ENCODE data around the gene HMOX2.

Gene HMOX2

DNA sequence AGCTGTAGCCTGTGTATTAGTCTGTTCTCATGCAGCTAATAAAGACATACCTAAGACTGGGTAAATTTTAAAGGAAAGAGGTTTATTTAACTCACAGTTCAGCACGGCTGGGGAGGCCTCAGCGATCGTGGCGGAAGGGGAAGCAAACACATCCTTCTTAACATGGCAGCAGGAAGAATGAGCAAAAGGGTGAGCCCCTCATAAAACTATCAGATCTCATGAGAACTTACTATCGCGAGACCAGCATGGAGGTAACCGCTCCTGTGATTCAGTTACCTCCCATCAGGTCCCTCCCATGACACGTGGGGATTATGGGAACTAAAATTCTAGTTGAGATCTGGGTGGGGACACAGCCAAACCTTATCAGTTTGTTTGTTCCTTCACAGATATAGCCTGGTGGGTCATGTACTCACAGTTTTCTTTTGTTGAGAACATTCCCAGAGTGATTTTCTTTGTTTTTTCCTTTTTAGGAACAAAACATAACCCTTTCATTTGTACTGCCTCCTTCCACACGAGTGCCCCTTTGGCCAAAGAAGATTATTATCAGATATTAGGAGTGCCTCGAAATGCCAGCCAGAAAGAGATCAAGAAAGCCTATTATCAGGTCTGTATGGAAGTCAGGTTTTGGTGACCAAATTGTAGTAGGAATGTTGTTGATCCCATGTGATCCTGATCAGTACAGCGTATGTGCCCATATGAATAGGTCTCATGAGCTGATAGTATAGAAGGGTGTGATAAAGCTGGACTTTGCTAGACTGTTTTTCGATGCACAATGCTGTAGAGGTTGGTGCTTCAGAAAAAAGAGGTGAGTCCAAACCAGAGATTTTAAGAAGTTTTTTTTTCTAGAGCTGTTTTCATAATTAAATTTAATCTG, 42.0 kb upstream of the HMOX2 start:
- H3K27ac ChIP-seq (ENCODE audit: extremely low read depth, low read depth, low read length) = no peak overlapping the region
- CTCF ChIA-PET = interaction anchor here (0.6 to 0.7 kb wide), 2 partner anchors 64 to 73 kb away, joined by 4 to 5 read pairs; no protein-coding TSS in a partner anchor
- no peaks in the 10 kb centered on the region for H3K9me3 ChIP-seq (ENCODE audit: control insufficient read depth, insufficient read depth, low read depth, low read length)
- POLR2A ChIA-PET = no interaction called here
- no peak for TF ChIP-seq FEZF1 (tag by site-specific recombination; IDR thresholded peaks at IDR 0.05)
- TF ChIP-seq, protein P1, sequence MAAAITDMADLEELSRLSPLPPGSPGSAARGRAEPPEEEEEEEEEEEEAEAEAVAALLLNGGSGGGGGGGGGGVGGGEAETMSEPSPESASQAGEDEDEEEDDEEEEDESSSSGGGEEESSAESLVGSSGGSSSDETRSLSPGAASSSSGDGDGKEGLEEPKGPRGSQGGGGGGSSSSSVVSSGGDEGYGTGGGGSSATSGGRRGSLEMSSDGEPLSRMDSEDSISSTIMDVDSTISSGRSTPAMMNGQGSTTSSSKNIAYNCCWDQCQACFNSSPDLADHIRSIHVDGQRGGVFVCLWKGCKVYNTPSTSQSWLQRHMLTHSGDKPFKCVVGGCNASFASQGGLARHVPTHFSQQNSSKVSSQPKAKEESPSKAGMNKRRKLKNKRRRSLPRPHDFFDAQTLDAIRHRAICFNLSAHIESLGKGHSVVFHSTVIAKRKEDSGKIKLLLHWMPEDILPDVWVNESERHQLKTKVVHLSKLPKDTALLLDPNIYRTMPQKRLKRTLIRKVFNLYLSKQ (tag by site-specific recombination; IDR thresholded peaks at IDR 0.05; ENCODE audit: borderline replicate concordance) = no peak
- no peaks in the 10 kb centered on the region for H3K4me1 ChIP-seq (ENCODE audit: control insufficient read depth, insufficient read depth, low read length)
- no peak overlapping the region for H3K4me3 ChIP-seq (ENCODE audit: low read depth, low read length)
- peaks cover 41 to 69% of the 10 kb centered on the region in 2 experiments for H3K36me3 ChIP-seq (ENCODE audit: control insufficient read depth in 2 of 2, insufficient read depth in 1 of 2, low read length in 2 of 2)

DNA sequence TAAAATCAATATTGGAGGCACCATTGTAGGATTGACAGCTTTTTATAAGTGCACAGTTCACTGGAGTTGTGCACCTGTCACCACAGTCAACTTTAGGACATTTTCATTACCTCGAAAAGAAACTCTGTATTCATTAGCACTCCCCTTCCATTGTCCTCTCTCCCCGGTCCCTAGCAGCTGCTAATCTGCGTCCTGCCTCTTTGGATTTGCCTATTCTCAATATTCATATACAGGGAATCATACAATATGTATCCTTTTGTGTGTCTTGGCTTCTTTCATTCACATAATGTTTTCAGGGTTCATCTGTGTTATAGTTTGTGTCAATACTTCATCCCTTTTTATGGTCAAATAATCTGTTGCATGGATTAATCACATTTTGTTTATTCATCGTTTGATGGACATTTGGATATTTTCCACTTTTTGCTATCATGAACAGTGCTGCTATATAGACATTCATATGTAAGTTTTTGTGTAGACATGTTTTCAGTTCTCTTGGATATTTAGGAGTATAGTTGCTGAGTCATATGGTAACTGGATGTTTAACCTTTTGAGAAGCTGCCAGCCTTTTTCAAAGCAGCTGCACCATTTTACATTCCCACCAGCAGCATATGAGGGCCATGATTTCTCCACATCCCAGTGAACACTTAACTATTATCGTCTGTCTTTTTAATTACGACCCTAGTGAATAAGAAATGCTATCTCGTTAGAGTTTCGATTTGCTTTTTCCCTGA, 40.7 kb upstream of the HMOX2 start:
- no peak for TF ChIP-seq ZFP69B (tag by site-specific recombination; IDR thresholded peaks at IDR 0.05)
- TF ChIP-seq, protein P2, sequence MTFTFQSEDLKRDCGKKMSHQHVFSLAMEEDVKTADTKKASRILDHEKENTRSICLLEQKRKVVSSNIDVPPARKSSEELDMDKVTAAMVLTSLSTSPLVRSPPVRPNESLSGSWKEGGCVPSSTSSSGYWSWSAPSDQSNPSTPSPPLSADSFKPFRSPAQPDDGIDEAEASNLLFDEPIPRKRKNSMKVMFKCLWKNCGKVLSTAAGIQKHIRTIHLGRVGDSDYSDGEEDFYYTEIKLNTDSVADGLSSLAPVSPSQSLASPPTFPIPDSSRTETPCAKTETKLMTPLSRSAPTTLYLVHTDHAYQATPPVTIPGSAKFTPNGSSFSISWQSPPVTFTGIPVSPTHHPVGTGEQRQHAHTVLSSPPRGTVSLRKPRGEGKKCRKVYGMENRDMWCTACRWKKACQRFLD (tag by site-specific recombination; IDR thresholded peaks at IDR 0.05) = no peak
- TF ChIP-seq, protein P3, sequence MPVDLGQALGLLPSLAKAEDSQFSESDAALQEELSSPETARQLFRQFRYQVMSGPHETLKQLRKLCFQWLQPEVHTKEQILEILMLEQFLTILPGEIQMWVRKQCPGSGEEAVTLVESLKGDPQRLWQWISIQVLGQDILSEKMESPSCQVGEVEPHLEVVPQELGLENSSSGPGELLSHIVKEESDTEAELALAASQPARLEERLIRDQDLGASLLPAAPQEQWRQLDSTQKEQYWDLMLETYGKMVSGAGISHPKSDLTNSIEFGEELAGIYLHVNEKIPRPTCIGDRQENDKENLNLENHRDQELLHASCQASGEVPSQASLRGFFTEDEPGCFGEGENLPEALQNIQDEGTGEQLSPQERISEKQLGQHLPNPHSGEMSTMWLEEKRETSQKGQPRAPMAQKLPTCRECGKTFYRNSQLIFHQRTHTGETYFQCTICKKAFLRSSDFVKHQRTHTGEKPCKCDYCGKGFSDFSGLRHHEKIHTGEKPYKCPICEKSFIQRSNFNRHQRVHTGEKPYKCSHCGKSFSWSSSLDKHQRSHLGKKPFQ (tag by site-specific recombination; IDR thresholded peaks at IDR 0.05) = no peak
- TF ChIP-seq, protein P4, sequence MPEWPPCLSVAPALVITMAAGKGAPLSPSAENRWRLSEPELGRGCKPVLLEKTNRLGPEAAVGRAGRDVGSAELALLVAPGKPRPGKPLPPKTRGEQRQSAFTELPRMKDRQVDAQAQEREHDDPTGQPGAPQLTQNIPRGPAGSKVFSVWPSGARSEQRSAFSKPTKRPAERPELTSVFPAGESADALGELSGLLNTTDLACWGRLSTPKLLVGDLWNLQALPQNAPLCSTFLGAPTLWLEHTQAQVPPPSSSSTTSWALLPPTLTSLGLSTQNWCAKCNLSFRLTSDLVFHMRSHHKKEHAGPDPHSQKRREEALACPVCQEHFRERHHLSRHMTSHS (tag by site-specific recombination; IDR thresholded peaks at IDR 0.05) = no peak
- no peak overlapping the region for H3K27ac ChIP-seq (ENCODE audit: extremely low read depth, low read depth, low read length)
- H3K36me3 ChIP-seq (ENCODE audit: control insufficient read depth in 2 of 2, insufficient read depth in 1 of 2, low read length in 2 of 2) = peaks cover 48 to 75% of the 10 kb centered on the region in 2 experiments
- H3K4me3 ChIP-seq (ENCODE audit: low read depth, low read length) = no peak overlapping the region
- no peaks in the 10 kb centered on the region for H3K4me1 ChIP-seq (ENCODE audit: control insufficient read depth, insufficient read depth, low read length)
- H3K9me3 ChIP-seq (ENCODE audit: control insufficient read depth, insufficient read depth, low read depth, low read length) = no peaks in the 10 kb centered on the region
- POLR2A ChIA-PET = no interaction called here
- CTCF ChIA-PET = no interaction called here

DNA sequence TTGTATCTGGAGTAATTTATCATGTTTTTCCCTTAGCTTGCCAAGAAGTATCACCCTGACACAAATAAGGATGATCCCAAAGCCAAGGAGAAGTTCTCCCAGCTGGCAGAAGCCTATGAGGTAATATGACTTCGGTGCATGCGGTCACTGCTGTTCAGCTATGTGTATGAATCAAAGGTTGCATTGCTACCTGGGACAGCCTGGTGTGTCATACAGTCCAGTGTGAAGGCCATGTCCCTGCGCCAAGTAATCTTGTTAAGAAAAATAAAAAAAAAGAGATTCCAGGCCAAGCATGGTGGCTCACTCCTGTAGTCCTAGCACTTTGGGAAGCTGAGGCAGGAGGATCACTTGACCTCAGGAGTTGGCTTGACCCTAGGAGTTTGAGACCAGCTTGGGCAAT, 38.8 kb upstream of the HMOX2 start:
- Histone ChIP-seq H3K27ac (ENCODE audit: extremely low read depth, low read depth, low read length) (no peak overlapping the region), H3K36me3 (ENCODE audit: control insufficient read depth in 2 of 2, insufficient read depth in 1 of 2, low read length in 2 of 2) (peaks cover 48 to 81% of the 10 kb centered on the region in 2 experiments), H3K4me1 (ENCODE audit: control insufficient read depth, insufficient read depth, low read length) (no peaks in the 10 kb centered on the region), H3K9me3 (ENCODE audit: control insufficient read depth, insufficient read depth, low read depth, low read length) (no peaks in the 10 kb centered on the region), H3K4me3 (ENCODE audit: low read depth, low read length) (no peak overlapping the region)
- ChIA-PET POLR2A (interaction anchor here (0.7 kb wide), 1 partner anchor 34 kb away, joined by 3 read pairs; no protein-coding TSS in a partner anchor), CTCF (interaction anchor here (0.6 kb wide), 1 partner anchor 34 kb away, joined by 4 read pairs; no protein-coding TSS in a partner anchor)
- TF ChIP-seq, protein P5, sequence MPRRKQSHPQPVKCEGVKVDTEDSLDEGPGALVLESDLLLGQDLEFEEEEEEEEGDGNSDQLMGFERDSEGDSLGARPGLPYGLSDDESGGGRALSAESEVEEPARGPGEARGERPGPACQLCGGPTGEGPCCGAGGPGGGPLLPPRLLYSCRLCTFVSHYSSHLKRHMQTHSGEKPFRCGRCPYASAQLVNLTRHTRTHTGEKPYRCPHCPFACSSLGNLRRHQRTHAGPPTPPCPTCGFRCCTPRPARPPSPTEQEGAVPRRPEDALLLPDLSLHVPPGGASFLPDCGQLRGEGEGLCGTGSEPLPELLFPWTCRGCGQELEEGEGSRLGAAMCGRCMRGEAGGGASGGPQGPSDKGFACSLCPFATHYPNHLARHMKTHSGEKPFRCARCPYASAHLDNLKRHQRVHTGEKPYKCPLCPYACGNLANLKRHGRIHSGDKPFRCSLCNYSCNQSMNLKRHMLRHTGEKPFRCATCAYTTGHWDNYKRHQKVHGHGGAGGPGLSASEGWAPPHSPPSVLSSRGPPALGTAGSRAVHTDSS (tag by site-specific recombination; IDR thresholded peaks at IDR 0.05) = no peak
- no peak for TF ChIP-seq KLF9 (tag by site-specific recombination; IDR thresholded peaks at IDR 0.05; ENCODE audit: low read depth)
- TF ChIP-seq KLF7 (tag by site-specific recombination; IDR thresholded peaks at IDR 0.05; ENCODE audit: borderline replicate concordance) = no peak
- TF ChIP-seq ZNF311 (tag by site-specific recombination; IDR thresholded peaks at IDR 0.05; ENCODE audit: borderline replicate concordance) = no peak
- TF ChIP-seq, protein P2 (tag by site-specific recombination; IDR thresholded peaks at IDR 0.05) = no peak
- no peak for TF ChIP-seq ZNF23 (tag by site-specific recombination; IDR thresholded peaks at IDR 0.05; ENCODE audit: borderline replicate concordance)
- no peak for TF ChIP-seq ZNF501 (tag by site-specific recombination; IDR thresholded peaks at IDR 0.05)
- no peak for TF ChIP-seq ZFP3 (tag by site-specific recombination; IDR thresholded peaks at IDR 0.05; ENCODE audit: low read depth)
- TF ChIP-seq ZNF830 (tag by site-specific recombination; IDR thresholded peaks at IDR 0.05; ENCODE audit: low read depth) = no peak

Measured in HEK293 (cell line).